K562 (cell line): Measurements from ENCODE around the gene MCAT. TPM values are rescaled to one million over a fixed set of nuclear protein-coding genes. Genes with fewer than 3 reads are reported as not detected.
A peak's percentile ranks its signal among the peaks of the same experiment; 100 is the strongest.

ENCODE experiments used
- CBX8 ChIP-seq: fragments of 200-600 bp; sonication (generic); IDR thresholded peaks from 2 replicates; pipeline ENCODE4 v1.6.1; 2012; ENCODE audit warnings: borderline replicate concordance, mixed run types, low read depth, mild to moderate bottlenecking, moderate library complexity, mixed read lengths, low read length, control low read depth, inconsistent platforms; ENCODE audit not compliant: poor library complexity, severe bottlenecking; ENCODE audit errors: extremely low read depth
- DMBX1 ChIP-seq: fragments of 250-450 bp; sonication (Bioruptor Pico); IDR thresholded peaks from 2 replicates; pipeline ENCODE4 v1.8.0; 2022; ENCODE audit warnings: inconsistent platforms, mild to moderate bottlenecking, moderate library complexity, borderline replicate concordance
- ETV5 ChIP-seq: sonication (generic); formaldehyde crosslinking; IDR thresholded peaks from 2 replicates; pipeline ENCODE4 v1.4.0; 2020; ENCODE audit warnings: low read depth, mild to moderate bottlenecking, missing genetic modification reagents
- FOXJ3 ChIP-seq: sonication (generic); formaldehyde crosslinking; IDR thresholded peaks from 2 replicates; pipeline ENCODE4 v1.4.0; 2020; ENCODE audit warnings: mild to moderate bottlenecking, missing genetic modification reagents
- KAT7 ChIP-seq: sonication (generic); formaldehyde crosslinking; IDR thresholded peaks from 2 replicates; pipeline ENCODE4 v1.8.0; 2022; ENCODE audit warnings: missing genetic modification reagents, mild to moderate bottlenecking, borderline replicate concordance
- KDM1A ChIP-seq, 2 experiments: fragments of 450-650 bp; IDR thresholded peaks; 2 replicates each; pipeline ENCODE4 v1.6.1; 2016; ENCODE audit warnings: mild to moderate bottlenecking in 2 of 2
- MAZ ChIP-seq, 2 experiments: fragments of 450-650 bp in 1 of 2; sonication (generic) in 1 of 2; formaldehyde crosslinking; IDR thresholded peaks in 1 of 2; conservative IDR thresholded peaks in 1 of 2; 2 replicates each; pipeline versions ENCODE4 v1.4.0 to v1.5.0; 2020; ENCODE audit warnings: mild to moderate bottlenecking in 1 of 2, missing genetic modification reagents in 1 of 2
- NR3C1 ChIP-seq: sonication (generic); formaldehyde crosslinking; IDR thresholded peaks from 2 replicates; pipeline ENCODE4 v1.8.1; 2022; ENCODE audit warnings: missing genetic modification reagents
- POLR2G ChIP-seq: fragments of 200-400 bp; formaldehyde crosslinking; IDR thresholded peaks from 2 replicates; pipeline ENCODE4 v1.6.1; 2017; ENCODE audit warnings: low read depth, mild to moderate bottlenecking, antibody characterized with exemption, low read length, moderate library complexity
- RBM39 ChIP-seq: fragments of 200-400 bp; formaldehyde crosslinking; optimal IDR thresholded peaks from 2 replicates; pipeline ENCODE3; 2018; ENCODE audit warnings: low read depth, low read length
- ZBTB8A ChIP-seq: fragments of 450-650 bp; IDR thresholded peaks from 2 replicates; pipeline ENCODE4 v1.6.1; 2018; ENCODE audit warnings: mild to moderate bottlenecking, moderate library complexity; ENCODE audit not compliant: partially characterized antibody
- polyA plus RNA-seq, 8 experiments: library from polyadenylated mRNA; depleted of rRNA in 4 of 8; stranded (reverse) in 5 of 8; unstranded in 3 of 8; fragments of >200 nt; fragmentation: Nextera tagmentation in 2 of 8; fragmentation: Illumina TruSeq in 1 of 8; extraction: Ambion mirVana in 2 of 8; extraction: Trizol in 1 of 8; gene quantifications; 2 replicates each; pipeline versions ENCODE4 v1.2.1 to v1.2.3, GENCODE V29; 2011 to 2014; ENCODE audit warnings: inconsistent platforms in 1 of 8, missing spikeins in 1 of 8
- total RNA-seq, 7 experiments: library from RNA; depleted of rRNA in 6 of 7; stranded (reverse); fragments of >200 nt in 6 of 7; fragmentation: Illumina TruSeq in 2 of 7; extraction: Trizol in 2 of 7; gene quantifications; 2 replicates each; pipeline versions ENCODE4 v1.2.1 to v1.2.3, GENCODE V29; 2011 to 2021; ENCODE audit warnings: low replicate concordance in 1 of 7
- TF ChIP-seq, protein P1 (sequence below), 3 experiments: IDR thresholded peaks in 2 of 3; conservative IDR thresholded peaks in 1 of 3; 2 replicates each; pipeline ENCODE4 v1.5.1; 2011 to 2012; ENCODE audit warnings: low read length in 3 of 3, mild to moderate bottlenecking in 3 of 3, control low read depth in 2 of 3, improper control_type of control experiment in 1 of 3, inconsistent platforms in 1 of 3, low read depth in 1 of 3, mixed read lengths in 1 of 3, moderate library complexity in 1 of 3; ENCODE audit not compliant: insufficient read depth in 2 of 3
- TF ChIP-seq, protein P2 (sequence below): fragments of 450-650 bp; IDR thresholded peaks from 2 replicates; pipeline ENCODE4 v1.6.1; 2016; ENCODE audit warnings: mild to moderate bottlenecking, moderate library complexity

Gene MCAT
- total and polyA plus RNA-seq, 9 of the 15 experiments (the other 6 are each of a cell fraction or from before 2014, with no cell fraction given) = 3.3 to 27.8 (median 13.9) TPM

DNA sequence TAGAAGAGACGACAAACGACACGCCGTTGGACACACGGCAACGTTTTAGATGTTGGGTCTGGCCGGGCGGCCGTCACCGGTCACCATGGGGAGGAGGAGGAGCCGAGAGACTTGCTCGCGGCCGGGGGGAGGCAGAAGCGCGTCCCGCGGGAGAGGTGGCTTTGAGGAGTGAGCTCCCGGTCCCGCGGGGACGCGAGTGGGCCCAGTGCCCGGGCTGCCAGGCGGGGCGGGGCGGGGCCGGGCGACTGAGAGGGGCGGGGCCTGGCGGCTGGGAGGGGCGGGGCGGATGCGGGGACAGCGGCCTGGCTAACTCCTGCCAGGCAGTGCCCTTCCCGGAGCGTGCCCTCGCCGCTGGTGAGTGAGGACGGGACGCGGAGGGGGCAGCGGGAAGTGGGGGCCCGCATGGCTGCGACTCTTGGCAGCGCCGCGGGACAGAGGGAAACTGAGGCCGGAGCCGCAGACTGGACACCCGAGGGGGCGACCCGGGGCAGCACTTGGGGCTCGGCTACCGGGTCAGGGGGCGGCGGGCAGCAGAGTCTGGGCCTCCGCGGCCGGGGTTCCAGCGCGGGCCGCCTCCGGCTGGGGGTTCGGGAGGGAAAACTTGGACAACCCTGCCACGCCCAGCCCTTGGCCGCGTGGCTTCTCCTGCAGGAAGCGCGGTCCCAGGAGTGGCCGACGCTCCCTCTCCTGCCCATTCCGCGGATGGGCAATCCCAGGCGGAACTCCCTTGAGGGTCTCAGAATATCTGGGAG lies 8.2 kb upstream of the MCAT start, which contains the start of gene TSPO (continued):
- 0 out of 4 replicates have a peak, but pooled peaks of 1 of the 2 experiments have one; percentile 8 for TF ChIP-seq KDM1A (IDR thresholded peaks at IDR 0.05)
- peak; percentile 71 for TF ChIP-seq POLR2G
- no peak for TF ChIP-seq ETV5
- 0 out of 2 replicates have a peak, but pooled peaks have one; percentile 36 for TF ChIP-seq NR3C1 (CRISPR knock-in tag)
- TF ChIP-seq CBX8 = no peak
- TF ChIP-seq, protein P1, sequence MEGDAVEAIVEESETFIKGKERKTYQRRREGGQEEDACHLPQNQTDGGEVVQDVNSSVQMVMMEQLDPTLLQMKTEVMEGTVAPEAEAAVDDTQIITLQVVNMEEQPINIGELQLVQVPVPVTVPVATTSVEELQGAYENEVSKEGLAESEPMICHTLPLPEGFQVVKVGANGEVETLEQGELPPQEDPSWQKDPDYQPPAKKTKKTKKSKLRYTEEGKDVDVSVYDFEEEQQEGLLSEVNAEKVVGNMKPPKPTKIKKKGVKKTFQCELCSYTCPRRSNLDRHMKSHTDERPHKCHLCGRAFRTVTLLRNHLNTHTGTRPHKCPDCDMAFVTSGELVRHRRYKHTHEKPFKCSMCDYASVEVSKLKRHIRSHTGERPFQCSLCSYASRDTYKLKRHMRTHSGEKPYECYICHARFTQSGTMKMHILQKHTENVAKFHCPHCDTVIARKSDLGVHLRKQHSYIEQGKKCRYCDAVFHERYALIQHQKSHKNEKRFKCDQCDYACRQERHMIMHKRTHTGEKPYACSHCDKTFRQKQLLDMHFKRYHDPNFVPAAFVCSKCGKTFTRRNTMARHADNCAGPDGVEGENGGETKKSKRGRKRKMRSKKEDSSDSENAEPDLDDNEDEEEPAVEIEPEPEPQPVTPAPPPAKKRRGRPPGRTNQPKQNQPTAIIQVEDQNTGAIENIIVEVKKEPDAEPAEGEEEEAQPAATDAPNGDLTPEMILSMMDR (IDR thresholded peaks at IDR 0.05 in 2 of 3, conservative IDR thresholded peaks at IDR 0.05 in 1 of 3; ENCODE audit: insufficient read depth in 2 of 3, low read depth in 1 of 3, low read length in 3 of 3) = no peak
- no peak for TF ChIP-seq RBM39
- TF ChIP-seq, protein P2, sequence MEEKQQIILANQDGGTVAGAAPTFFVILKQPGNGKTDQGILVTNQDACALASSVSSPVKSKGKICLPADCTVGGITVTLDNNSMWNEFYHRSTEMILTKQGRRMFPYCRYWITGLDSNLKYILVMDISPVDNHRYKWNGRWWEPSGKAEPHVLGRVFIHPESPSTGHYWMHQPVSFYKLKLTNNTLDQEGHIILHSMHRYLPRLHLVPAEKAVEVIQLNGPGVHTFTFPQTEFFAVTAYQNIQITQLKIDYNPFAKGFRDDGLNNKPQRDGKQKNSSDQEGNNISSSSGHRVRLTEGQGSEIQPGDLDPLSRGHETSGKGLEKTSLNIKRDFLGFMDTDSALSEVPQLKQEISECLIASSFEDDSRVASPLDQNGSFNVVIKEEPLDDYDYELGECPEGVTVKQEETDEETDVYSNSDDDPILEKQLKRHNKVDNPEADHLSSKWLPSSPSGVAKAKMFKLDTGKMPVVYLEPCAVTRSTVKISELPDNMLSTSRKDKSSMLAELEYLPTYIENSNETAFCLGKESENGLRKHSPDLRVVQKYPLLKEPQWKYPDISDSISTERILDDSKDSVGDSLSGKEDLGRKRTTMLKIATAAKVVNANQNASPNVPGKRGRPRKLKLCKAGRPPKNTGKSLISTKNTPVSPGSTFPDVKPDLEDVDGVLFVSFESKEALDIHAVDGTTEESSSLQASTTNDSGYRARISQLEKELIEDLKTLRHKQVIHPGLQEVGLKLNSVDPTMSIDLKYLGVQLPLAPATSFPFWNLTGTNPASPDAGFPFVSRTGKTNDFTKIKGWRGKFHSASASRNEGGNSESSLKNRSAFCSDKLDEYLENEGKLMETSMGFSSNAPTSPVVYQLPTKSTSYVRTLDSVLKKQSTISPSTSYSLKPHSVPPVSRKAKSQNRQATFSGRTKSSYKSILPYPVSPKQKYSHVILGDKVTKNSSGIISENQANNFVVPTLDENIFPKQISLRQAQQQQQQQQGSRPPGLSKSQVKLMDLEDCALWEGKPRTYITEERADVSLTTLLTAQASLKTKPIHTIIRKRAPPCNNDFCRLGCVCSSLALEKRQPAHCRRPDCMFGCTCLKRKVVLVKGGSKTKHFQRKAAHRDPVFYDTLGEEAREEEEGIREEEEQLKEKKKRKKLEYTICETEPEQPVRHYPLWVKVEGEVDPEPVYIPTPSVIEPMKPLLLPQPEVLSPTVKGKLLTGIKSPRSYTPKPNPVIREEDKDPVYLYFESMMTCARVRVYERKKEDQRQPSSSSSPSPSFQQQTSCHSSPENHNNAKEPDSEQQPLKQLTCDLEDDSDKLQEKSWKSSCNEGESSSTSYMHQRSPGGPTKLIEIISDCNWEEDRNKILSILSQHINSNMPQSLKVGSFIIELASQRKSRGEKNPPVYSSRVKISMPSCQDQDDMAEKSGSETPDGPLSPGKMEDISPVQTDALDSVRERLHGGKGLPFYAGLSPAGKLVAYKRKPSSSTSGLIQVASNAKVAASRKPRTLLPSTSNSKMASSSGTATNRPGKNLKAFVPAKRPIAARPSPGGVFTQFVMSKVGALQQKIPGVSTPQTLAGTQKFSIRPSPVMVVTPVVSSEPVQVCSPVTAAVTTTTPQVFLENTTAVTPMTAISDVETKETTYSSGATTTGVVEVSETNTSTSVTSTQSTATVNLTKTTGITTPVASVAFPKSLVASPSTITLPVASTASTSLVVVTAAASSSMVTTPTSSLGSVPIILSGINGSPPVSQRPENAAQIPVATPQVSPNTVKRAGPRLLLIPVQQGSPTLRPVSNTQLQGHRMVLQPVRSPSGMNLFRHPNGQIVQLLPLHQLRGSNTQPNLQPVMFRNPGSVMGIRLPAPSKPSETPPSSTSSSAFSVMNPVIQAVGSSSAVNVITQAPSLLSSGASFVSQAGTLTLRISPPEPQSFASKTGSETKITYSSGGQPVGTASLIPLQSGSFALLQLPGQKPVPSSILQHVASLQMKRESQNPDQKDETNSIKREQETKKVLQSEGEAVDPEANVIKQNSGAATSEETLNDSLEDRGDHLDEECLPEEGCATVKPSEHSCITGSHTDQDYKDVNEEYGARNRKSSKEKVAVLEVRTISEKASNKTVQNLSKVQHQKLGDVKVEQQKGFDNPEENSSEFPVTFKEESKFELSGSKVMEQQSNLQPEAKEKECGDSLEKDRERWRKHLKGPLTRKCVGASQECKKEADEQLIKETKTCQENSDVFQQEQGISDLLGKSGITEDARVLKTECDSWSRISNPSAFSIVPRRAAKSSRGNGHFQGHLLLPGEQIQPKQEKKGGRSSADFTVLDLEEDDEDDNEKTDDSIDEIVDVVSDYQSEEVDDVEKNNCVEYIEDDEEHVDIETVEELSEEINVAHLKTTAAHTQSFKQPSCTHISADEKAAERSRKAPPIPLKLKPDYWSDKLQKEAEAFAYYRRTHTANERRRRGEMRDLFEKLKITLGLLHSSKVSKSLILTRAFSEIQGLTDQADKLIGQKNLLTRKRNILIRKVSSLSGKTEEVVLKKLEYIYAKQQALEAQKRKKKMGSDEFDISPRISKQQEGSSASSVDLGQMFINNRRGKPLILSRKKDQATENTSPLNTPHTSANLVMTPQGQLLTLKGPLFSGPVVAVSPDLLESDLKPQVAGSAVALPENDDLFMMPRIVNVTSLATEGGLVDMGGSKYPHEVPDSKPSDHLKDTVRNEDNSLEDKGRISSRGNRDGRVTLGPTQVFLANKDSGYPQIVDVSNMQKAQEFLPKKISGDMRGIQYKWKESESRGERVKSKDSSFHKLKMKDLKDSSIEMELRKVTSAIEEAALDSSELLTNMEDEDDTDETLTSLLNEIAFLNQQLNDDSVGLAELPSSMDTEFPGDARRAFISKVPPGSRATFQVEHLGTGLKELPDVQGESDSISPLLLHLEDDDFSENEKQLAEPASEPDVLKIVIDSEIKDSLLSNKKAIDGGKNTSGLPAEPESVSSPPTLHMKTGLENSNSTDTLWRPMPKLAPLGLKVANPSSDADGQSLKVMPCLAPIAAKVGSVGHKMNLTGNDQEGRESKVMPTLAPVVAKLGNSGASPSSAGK = peak; percentile 98
- TF ChIP-seq MAZ (CRISPR knock-in tag; conservative IDR thresholded peaks at IDR 0.05 in 1 of 2, IDR thresholded peaks at IDR 0.05 in 1 of 2) = peak in 1 of 2 experiments; percentile 34; a peak in 1 of 4 replicates
- no peak for TF ChIP-seq KAT7
- TF ChIP-seq DMBX1 = 0 out of 2 replicates have a peak, but pooled peaks have one; percentile 41
- TF ChIP-seq ZBTB8A = no peak
- no peak for TF ChIP-seq FOXJ3 (CRISPR knock-in tag)
